GM23338 (cell line): ENCODE results near the gene SH2D3C. TPM values are rescaled to one million over a fixed set of nuclear protein-coding genes. Genes with fewer than 3 reads are reported as not detected.
A peak's percentile ranks its signal among the peaks of the same experiment; 100 is the strongest.

Experiments used
- ATAC-seq: fragments of 200-7000 bp; cut with Tn5 transposase; 3 replicates; pipeline ENCODE4 v1.9.1; 2020
- DNase-seq: peaks from one replicate; pipeline ENCODE4 v3.0.0-alpha.2; 2015; ENCODE audit warnings: low spot score
- H2AFZ ChIP-seq: fragments of 200-600 bp; sonication (generic); 2 replicates; pipeline ENCODE4 v1.8.0; 2016; ENCODE audit warnings: antibody characterized with exemption, mild to moderate bottlenecking, moderate library complexity
- H3F3A ChIP-seq: fragments of 200-600 bp; sonication (generic); replicated peaks from 2 replicates; pipeline ENCODE4 v1.8.0; 2017; ENCODE audit warnings: antibody characterized with exemption, mixed run types, low read depth
- H3K27ac ChIP-seq: fragments of 200-600 bp; sonication (generic); 2 replicates; pipeline ENCODE4 v1.6.1; 2016; ENCODE audit warnings: low read depth
- H3K27me3 ChIP-seq: fragments of 200-600 bp; sonication (generic); 2 replicates; pipeline ENCODE4 v1.8.0; 2016; ENCODE audit warnings: mild to moderate bottlenecking, mixed run types, moderate library complexity; ENCODE audit not compliant: insufficient read depth
- H3K36me3 ChIP-seq: fragments of 200-600 bp; sonication (generic); 2 replicates; pipeline ENCODE4 v1.8.0; 2016; ENCODE audit warnings: mild to moderate bottlenecking; ENCODE audit not compliant: insufficient read depth
- H3K4me1 ChIP-seq: fragments of 200-600 bp; sonication (generic); 2 replicates; pipeline ENCODE4 v1.8.0; 2016; ENCODE audit warnings: mild to moderate bottlenecking, moderate library complexity; ENCODE audit not compliant: insufficient read depth
- H3K4me2 ChIP-seq: fragments of 200-600 bp; sonication (generic); 2 replicates; pipeline ENCODE4 v1.7.1; 2017; ENCODE audit warnings: mixed run types
- H3K4me3 ChIP-seq: fragments of 200-600 bp; sonication (generic); 2 replicates; pipeline ENCODE4 v1.6.1; 2016; ENCODE audit warnings: mixed run types
- H3K79me2 ChIP-seq: fragments of 200-600 bp; sonication (generic); replicated peaks from 2 replicates; pipeline ENCODE4 v1.8.0; 2017; ENCODE audit warnings: mild to moderate bottlenecking; ENCODE audit not compliant: insufficient read depth
- H3K9me2 ChIP-seq: fragments of 200-600 bp; sonication (generic); 2 replicates; pipeline ENCODE4 v1.8.0; 2017; ENCODE audit not compliant: insufficient read depth
- H4K20me1 ChIP-seq: fragments of 200-600 bp; sonication (generic); replicated peaks from 2 replicates; pipeline ENCODE4 v1.8.0; 2017; ENCODE audit warnings: mild to moderate bottlenecking; ENCODE audit not compliant: insufficient read depth
- H3K27ac Mint-ChIP-seq: 2 replicates; pipeline ENCODE4 v1.8.0; 2020; ENCODE audit warnings: inconsistent platforms, mild to moderate bottlenecking, moderate library complexity, mixed read lengths
- H3K27me3 Mint-ChIP-seq: 3 replicates; pipeline ENCODE4 v1.8.0; 2022; ENCODE audit warnings: low read depth, mild to moderate bottlenecking, moderate library complexity, mixed read lengths, inconsistent platforms; ENCODE audit not compliant: insufficient read depth, poor library complexity
- H3K36me3 Mint-ChIP-seq: 3 replicates; pipeline ENCODE4 v1.8.0; 2021; ENCODE audit warnings: low read depth, mild to moderate bottlenecking, inconsistent platforms, moderate library complexity, mixed read lengths
- H3K4me1 Mint-ChIP-seq: 3 replicates; pipeline ENCODE4 v1.8.0; 2020; ENCODE audit warnings: mild to moderate bottlenecking, inconsistent platforms, mixed read lengths
- H3K4me3 Mint-ChIP-seq: 3 replicates; pipeline ENCODE4 v1.8.0; 2021; ENCODE audit warnings: moderate library complexity, mild to moderate bottlenecking, inconsistent platforms, mixed read lengths
- H3K9me3 Mint-ChIP-seq: 3 replicates; pipeline ENCODE4 v1.8.0; 2020; ENCODE audit warnings: moderate library complexity, mild to moderate bottlenecking, inconsistent platforms, mixed read lengths
- CREB1 ChIP-seq: fragments of 250-450 bp; sonication (Bioruptor Pico); IDR thresholded peaks from 2 replicates; pipeline ENCODE4 v1.5.0; 2020; ENCODE audit warnings: low read depth, mild to moderate bottlenecking, moderate library complexity
- EZH2 ChIP-seq: fragments of 200-600 bp; sonication (generic); IDR thresholded peaks from one replicate; pipeline ENCODE4 v1.8.0; 2017; ENCODE audit warnings: antibody characterized with exemption, mild to moderate bottlenecking, low read depth; ENCODE audit not compliant: unreplicated experiment
- EZH2phosphoT487 ChIP-seq: fragments of 200-600 bp; sonication (generic); IDR thresholded peaks from one replicate; pipeline ENCODE4 v1.8.1; 2018; ENCODE audit warnings: antibody characterized with exemption; ENCODE audit not compliant: unreplicated experiment
- JUNB ChIP-seq: IDR thresholded peaks from one replicate; pipeline ENCODE4 v1.6.1; 2016; ENCODE audit warnings: antibody characterized with exemption; ENCODE audit not compliant: unreplicated experiment
- NANOG ChIP-seq: IDR thresholded peaks from 2 replicates; pipeline ENCODE4 v1.6.1; 2016; ENCODE audit warnings: antibody characterized with exemption, borderline replicate concordance
- POLR2AphosphoS5 ChIP-seq: IDR thresholded peaks from 2 replicates; pipeline ENCODE4 v1.6.1; 2016; ENCODE audit warnings: antibody characterized with exemption, low read depth
- STAT1 ChIP-seq: IDR thresholded peaks from one replicate; pipeline ENCODE4 v1.6.1; 2016; ENCODE audit warnings: antibody characterized with exemption; ENCODE audit not compliant: unreplicated experiment
- ZNF114 ChIP-seq: fragments of 250-450 bp; sonication (Bioruptor Pico); IDR thresholded peaks from 2 replicates; pipeline ENCODE4 v1.5.0; 2020; ENCODE audit warnings: mild to moderate bottlenecking, moderate library complexity
- ZNF331 ChIP-seq: fragments of 250-450 bp; sonication (Bioruptor Pico); IDR thresholded peaks from 2 replicates; pipeline ENCODE4 v1.5.0; 2020; ENCODE audit warnings: low read depth, mild to moderate bottlenecking, moderate library complexity
- polyA plus RNA-seq: library from polyadenylated mRNA; unstranded; fragments of >200 nt; fragmentation: Nextera tagmentation; extraction: Ambion mirVana; gene quantifications from 2 replicates; pipeline ENCODE4 v1.2.1, GENCODE V29; 2016
- total RNA-seq: library from RNA; depleted of rRNA; stranded (reverse); fragments of >200 nt; shearing (Covaris generic); gene quantifications from 2 replicates; pipeline ENCODE4 v1.2.3, GENCODE V29; 2014
- TF ChIP-seq, protein P1 (sequence below): IDR thresholded peaks from 2 replicates; pipeline ENCODE4 v1.6.1; 2016; ENCODE audit warnings: antibody characterized with exemption
- TF ChIP-seq, protein P2 (sequence below), 2 experiments: fragments of 200-600 bp in 1 of 2; sonication (generic) in 1 of 2; conservative IDR thresholded peaks; 2 replicates each; pipeline versions ENCODE4 v1.5.1 to v1.6.1; 2016 to 2017; ENCODE audit warnings: antibody characterized with exemption in 2 of 2, low read depth in 2 of 2, mild to moderate bottlenecking in 2 of 2, moderate library complexity in 1 of 2
- TF ChIP-seq, protein P3 (sequence below): fragments of 250-450 bp; sonication (Bioruptor Pico); IDR thresholded peaks from 2 replicates; pipeline ENCODE4 v1.5.0; 2020; ENCODE audit warnings: mild to moderate bottlenecking, moderate library complexity
- TF ChIP-seq, protein P4 (sequence below): IDR thresholded peaks from one replicate; pipeline ENCODE4 v1.6.1; 2018; ENCODE audit warnings: antibody characterized with exemption; ENCODE audit not compliant: unreplicated experiment

SH2D3C gene
- total and polyA plus RNA-seq, 2 experiments from 2014 or later, result 4.2 to 4.5 TPM

DNA sequence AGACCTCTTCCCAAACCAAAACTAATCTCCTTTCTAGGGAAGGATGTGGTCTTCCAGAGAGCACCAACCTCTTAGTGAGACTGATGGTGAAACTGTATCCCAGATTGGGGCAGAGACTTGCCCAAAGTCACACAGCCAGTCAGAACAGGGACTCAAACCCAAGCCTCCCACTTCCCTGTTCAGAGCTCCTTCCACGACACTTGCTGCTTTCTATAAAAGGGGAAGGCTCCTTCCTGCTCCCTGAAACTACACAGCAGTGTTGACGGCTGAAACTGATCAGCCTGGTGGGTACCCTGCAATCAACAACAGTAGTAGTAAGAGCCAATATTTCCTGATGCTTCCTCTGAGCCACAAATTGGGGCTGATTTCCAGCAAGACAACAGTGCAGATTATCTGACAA is 44.9 kb downstream of the SH2D3C start:
- Histone ChIP-seq H3K4me1 (peaks cover 9% of the 10 kb centered on the region; the same call in 1 of the 2 replicates), H2AFZ (no peak overlapping the region), H3K79me2 (no peaks in the 10 kb centered on the region), H3K4me3 (no peak overlapping the region), H3K4me2 (0 out of 2 replicates have a peak overlapping the region, but pooled peaks have one; percentile 91), H3F3A (no peaks in the 10 kb centered on the region), H3K27me3 (no peaks in the 10 kb centered on the region), H3K27ac (no peak overlapping the region), H4K20me1 (no peaks in the 10 kb centered on the region), H3K9me2 (no peaks in the 10 kb centered on the region), H3K36me3 (no peaks in the 10 kb centered on the region)
- ATAC-seq (no peak), DNase-seq (no peak)
- no peak for TF ChIP-seq POLR2AphosphoS5
- no peak for TF ChIP-seq STAT1
- TF ChIP-seq NANOG, result no peak
- no peak for TF ChIP-seq JUNB
- TF ChIP-seq ZNF114 (CRISPR knock-in tag), result no peak
- TF ChIP-seq, protein P1, sequence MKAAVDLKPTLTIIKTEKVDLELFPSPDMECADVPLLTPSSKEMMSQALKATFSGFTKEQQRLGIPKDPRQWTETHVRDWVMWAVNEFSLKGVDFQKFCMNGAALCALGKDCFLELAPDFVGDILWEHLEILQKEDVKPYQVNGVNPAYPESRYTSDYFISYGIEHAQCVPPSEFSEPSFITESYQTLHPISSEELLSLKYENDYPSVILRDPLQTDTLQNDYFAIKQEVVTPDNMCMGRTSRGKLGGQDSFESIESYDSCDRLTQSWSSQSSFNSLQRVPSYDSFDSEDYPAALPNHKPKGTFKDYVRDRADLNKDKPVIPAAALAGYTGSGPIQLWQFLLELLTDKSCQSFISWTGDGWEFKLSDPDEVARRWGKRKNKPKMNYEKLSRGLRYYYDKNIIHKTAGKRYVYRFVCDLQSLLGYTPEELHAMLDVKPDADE, result no peak
- TF ChIP-seq, protein P2, sequence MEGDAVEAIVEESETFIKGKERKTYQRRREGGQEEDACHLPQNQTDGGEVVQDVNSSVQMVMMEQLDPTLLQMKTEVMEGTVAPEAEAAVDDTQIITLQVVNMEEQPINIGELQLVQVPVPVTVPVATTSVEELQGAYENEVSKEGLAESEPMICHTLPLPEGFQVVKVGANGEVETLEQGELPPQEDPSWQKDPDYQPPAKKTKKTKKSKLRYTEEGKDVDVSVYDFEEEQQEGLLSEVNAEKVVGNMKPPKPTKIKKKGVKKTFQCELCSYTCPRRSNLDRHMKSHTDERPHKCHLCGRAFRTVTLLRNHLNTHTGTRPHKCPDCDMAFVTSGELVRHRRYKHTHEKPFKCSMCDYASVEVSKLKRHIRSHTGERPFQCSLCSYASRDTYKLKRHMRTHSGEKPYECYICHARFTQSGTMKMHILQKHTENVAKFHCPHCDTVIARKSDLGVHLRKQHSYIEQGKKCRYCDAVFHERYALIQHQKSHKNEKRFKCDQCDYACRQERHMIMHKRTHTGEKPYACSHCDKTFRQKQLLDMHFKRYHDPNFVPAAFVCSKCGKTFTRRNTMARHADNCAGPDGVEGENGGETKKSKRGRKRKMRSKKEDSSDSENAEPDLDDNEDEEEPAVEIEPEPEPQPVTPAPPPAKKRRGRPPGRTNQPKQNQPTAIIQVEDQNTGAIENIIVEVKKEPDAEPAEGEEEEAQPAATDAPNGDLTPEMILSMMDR (conservative IDR thresholded peaks at IDR 0.05; ENCODE audit: low read depth in 2 of 2), result no peak
- TF ChIP-seq, protein P3, sequence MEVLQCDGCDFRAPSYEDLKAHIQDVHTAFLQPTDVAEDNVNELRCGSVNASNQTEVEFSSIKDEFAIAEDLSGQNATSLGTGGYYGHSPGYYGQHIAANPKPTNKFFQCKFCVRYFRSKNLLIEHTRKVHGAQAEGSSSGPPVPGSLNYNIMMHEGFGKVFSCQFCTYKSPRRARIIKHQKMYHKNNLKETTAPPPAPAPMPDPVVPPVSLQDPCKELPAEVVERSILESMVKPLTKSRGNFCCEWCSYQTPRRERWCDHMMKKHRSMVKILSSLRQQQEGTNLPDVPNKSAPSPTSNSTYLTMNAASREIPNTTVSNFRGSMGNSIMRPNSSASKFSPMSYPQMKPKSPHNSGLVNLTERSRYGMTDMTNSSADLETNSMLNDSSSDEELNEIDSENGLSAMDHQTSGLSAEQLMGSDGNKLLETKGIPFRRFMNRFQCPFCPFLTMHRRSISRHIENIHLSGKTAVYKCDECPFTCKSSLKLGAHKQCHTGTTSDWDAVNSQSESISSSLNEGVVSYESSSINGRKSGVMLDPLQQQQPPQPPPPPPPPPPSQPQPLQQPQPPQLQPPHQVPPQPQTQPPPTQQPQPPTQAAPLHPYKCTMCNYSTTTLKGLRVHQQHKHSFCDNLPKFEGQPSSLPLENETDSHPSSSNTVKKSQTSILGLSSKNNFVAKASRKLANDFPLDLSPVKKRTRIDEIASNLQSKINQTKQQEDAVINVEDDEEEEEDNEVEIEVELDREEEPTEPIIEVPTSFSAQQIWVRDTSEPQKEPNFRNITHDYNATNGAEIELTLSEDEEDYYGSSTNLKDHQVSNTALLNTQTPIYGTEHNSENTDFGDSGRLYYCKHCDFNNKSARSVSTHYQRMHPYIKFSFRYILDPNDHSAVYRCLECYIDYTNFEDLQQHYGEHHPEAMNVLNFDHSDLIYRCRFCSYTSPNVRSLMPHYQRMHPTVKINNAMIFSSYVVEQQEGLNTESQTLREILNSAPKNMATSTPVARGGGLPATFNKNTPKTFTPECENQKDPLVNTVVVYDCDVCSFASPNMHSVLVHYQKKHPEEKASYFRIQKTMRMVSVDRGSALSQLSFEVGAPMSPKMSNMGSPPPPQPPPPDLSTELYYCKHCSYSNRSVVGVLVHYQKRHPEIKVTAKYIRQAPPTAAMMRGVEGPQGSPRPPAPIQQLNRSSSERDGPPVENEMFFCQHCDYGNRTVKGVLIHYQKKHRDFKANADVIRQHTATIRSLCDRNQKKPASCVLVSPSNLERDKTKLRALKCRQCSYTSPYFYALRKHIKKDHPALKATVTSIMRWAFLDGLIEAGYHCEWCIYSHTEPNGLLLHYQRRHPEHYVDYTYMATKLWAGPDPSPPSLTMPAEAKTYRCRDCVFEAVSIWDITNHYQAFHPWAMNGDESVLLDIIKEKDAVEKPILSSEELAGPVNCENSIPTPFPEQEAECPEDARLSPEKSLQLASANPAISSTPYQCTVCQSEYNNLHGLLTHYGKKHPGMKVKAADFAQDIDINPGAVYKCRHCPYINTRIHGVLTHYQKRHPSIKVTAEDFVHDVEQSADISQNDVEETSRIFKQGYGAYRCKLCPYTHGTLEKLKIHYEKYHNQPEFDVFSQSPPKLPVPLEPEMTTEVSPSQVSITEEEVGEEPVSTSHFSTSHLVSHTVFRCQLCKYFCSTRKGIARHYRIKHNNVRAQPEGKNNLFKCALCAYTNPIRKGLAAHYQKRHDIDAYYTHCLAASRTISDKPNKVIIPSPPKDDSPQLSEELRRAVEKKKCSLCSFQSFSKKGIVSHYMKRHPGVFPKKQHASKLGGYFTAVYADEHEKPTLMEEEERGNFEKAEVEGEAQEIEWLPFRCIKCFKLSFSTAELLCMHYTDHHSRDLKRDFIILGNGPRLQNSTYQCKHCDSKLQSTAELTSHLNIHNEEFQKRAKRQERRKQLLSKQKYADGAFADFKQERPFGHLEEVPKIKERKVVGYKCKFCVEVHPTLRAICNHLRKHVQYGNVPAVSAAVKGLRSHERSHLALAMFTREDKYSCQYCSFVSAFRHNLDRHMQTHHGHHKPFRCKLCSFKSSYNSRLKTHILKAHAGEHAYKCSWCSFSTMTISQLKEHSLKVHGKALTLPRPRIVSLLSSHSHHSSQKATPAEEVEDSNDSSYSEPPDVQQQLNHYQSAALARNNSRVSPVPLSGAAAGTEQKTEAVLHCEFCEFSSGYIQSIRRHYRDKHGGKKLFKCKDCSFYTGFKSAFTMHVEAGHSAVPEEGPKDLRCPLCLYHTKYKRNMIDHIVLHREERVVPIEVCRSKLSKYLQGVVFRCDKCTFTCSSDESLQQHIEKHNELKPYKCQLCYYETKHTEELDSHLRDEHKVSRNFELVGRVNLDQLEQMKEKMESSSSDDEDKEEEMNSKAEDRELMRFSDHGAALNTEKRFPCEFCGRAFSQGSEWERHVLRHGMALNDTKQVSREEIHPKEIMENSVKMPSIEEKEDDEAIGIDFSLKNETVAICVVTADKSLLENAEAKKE (CRISPR knock-in tag), result no peak
- no peak for TF ChIP-seq CREB1 (CRISPR knock-in tag)
- no peak for TF ChIP-seq ZNF331 (CRISPR knock-in tag)
- TF ChIP-seq, protein P4, sequence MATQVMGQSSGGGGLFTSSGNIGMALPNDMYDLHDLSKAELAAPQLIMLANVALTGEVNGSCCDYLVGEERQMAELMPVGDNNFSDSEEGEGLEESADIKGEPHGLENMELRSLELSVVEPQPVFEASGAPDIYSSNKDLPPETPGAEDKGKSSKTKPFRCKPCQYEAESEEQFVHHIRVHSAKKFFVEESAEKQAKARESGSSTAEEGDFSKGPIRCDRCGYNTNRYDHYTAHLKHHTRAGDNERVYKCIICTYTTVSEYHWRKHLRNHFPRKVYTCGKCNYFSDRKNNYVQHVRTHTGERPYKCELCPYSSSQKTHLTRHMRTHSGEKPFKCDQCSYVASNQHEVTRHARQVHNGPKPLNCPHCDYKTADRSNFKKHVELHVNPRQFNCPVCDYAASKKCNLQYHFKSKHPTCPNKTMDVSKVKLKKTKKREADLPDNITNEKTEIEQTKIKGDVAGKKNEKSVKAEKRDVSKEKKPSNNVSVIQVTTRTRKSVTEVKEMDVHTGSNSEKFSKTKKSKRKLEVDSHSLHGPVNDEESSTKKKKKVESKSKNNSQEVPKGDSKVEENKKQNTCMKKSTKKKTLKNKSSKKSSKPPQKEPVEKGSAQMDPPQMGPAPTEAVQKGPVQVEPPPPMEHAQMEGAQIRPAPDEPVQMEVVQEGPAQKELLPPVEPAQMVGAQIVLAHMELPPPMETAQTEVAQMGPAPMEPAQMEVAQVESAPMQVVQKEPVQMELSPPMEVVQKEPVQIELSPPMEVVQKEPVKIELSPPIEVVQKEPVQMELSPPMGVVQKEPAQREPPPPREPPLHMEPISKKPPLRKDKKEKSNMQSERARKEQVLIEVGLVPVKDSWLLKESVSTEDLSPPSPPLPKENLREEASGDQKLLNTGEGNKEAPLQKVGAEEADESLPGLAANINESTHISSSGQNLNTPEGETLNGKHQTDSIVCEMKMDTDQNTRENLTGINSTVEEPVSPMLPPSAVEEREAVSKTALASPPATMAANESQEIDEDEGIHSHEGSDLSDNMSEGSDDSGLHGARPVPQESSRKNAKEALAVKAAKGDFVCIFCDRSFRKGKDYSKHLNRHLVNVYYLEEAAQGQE, result no peak
- no peak for TF ChIP-seq EZH2
- no peak for TF ChIP-seq EZH2phosphoT487
- Mint-ChIP-seq H3K27ac (no peak overlapping the region), H3K4me1 (peaks cover 11% of the 10 kb centered on the region), H3K36me3 (no peaks in the 10 kb centered on the region), H3K4me3 (no peak overlapping the region), H3K27me3 (peaks cover 15% of the 10 kb centered on the region), H3K9me3 (no peaks in the 10 kb centered on the region; the same call in 2 of the 3 replicates)
